ENCODE results near the gene CCDC184.
"Not testable (repeated sequence)": the region's sequence is repeated elsewhere in the genome, so short reads cannot be mapped to it uniquely, and the experiment has no call there.

CCDC184 gene

DNA sequence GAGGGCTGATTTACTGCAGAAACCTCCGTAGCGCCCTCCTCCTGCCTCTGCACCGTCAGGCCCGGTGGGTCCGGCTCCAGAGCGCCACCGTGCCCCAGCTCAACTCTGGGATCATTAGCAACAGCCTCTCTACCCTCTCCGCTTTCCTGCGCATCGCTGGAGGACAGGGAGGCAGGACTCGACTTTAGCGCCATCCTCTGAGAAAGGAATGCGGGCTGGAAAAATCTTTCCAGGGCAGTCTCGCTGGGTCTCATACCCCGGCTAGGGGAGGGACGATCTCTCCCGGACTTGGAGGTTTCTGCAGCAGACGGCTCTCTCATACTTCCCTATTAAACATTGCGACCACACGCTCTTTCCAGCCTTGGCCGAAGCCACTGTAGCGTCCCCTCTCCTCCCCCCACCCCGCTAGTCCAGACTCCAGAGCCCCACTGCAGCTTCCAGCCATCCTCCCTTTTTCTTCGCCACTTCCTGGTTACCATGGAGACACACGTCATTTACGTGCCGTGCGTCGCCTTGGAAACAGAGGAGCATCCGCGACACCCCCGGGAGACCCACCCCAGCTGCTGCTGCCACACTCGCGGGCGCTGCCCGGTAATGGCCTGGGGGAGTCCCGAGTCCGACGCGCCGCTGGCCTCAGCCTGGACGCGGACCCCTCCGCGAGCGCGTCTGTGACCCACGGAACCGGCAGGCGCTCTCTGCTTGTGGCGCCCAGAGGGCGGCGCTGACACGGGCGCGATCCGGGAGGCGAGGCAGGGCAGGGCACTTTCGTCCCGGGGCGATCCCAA is at the start of gene CCDC184:
CCDC184 (plus strand) TSS at position 554 of the 785 bp plus-strand sequence. CDS start 479 bp downstream, outside the sequence.
- DNase-seq: no peak

DNA sequence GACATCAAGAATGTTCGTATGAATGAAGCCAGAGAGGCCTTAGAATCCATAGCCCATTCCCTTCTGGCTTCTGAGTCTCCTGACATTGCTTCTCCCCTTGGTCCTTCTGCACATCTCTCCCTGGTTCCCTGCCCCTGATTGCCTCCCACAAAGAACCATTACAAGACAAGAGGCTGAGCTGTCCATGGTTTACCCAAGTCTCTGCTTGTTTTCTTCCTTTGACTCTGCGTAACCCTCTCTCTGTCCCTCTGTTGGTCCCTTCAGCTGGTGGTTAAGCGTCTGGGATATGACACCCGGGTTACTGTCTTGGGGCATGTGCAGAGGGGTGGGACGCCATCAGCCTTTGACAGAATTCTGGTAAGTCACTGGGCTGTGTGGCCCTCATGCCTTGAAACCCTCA is 48.4 kb upstream of the CCDC184 start:
- no peak for DNase-seq

DNA sequence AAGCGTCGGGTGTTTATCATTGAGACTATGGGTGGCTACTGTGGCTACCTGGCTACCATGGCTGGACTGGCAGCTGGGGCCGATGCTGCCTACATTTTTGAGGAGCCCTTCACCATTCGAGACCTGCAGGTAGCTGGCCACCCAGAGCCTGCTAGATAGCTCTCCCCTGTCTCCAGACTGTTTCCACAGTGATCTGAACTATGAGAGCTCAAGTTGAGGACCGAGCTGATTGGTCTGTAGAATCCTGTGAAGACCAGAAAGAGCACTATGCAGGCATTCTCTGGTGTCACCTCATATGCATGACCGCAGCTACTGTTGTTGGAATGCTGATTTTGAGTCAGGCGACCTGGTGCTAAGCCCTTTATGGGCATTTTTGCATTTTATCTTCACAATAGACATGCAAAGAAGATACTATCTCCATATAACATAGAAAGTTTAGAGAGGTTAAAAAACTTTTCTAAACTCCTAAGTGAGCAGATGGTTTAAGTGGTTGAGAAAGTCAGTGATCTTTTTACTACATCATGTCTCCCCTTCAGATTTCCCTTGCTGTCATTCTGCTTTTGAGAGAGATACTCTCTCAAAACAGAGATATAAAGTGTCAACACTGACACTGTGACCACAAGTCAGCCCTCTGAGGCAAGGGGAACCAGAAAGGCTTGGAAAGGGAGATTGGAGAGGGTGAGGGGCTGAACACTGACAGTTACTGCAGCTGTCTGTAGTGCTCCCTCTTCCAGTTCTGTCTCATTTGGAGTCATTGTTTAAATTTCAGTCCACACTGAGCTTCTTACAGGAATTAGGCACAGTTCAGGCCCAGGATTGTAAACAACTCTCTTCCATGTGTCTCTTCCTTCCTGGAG is 40.4 kb upstream of the CCDC184 start:
- no peak for DNase-seq

DNA sequence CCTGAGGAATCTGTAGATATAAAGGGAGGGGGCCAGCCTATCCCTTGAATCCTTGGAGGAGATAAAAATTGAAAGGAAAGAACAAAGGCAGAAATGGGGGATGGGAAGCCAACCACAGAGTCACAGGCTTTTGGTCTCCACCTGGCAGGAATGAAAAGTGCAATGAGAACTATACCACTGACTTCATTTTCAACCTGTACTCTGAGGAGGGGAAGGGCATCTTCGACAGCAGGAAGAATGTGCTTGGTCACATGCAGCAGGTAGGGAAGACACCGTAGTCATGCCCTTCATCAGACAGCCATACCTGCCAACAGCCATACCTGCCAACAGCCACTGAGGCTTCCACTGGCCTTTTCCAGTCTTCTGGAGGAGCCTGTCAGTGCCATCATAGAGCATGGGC is 39.5 kb upstream of the CCDC184 start:
- DNase-seq: no peak

DNA sequence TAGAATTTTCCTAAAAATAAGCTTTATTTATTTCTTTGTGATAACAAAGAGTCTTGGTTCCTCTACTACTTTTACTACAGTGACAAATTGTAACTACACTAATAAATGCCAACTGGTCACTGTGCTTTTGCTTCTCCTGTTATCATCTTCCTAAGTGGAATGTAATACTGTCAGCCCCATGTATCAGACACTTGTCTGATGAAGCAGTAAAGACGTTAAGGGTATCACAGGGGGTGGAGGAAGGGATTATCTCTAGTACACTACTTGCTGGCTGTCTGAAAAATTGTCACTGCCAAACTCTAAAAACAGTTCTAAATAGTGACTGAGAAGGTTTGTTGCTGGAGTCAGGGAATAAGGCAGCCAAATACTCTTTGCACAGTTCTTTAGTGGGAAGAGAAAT is 37.5 kb upstream of the CCDC184 start:
- DNase-seq: no peak

DNA sequence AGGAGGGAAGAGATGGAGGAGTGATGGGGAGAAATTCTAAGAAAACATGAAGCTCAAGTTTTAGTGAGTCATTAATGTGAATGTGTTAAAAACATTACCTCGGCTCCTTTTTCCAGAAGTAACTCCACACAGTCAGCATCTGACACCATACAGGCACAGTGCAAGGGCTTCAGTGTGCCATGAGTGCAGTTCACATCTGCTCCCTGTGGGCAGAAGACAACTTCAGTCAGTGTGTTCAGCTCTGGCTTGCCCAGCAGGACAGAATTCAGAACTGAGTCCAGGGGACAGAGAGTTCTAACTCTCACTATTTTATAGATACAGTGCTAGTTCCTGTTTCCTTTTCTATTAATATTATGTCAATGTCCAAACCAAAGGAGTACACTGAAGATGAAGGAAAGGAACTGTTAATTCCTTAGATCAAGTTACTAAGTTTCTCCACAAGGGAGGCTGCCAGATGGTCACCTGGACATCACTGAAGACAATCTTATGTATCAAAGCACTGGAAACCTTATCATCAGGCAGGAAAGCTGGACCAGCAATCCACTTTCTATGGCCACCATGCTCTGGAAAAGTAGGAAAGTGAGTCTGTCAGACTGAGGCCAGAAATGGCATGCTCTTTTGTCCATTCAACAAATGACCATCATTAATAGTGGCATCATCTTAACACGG is 32.2 kb upstream of the CCDC184 start:
- no peak for DNase-seq

DNA sequence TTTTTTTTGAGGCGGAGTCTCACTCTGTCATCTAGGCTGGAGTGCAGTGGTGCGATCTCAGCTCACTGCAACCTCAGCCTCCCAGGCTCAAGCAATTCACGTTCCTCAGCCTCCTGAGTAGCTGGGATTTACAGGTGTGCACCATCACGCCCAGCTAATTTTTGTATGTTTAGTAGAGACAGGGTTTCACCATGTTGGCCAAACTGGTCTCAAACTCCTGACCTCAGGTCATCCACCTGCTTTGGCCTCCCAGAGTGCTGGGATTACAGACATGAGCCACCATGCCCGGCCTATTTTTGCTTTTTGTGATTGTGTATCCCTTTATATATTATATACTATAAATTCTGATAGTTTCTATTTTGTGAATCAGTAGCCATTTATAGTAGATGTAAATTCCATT is 27.7 kb upstream of the CCDC184 start:
- DNase-seq: not testable (repeated sequence)

DNA sequence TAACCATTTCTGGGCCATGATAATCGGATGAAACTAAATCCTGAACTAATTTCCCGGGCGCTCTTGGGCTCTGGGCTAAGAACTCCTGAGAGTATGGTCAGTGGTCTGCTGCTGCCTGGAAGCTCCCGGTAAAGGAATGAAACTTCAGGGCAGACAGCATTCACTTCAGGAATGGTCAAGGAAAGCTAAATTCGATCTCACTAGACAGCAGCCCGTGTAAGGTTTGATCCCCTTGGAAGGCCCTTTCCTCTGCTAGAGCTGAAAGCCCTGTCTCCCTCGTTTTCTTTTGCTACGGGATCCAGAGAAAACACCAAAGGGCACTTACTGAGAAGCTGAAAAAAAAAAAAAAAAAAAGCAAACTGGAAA is 26.8 kb upstream of the CCDC184 start:
- no peak for DNase-seq

DNA sequence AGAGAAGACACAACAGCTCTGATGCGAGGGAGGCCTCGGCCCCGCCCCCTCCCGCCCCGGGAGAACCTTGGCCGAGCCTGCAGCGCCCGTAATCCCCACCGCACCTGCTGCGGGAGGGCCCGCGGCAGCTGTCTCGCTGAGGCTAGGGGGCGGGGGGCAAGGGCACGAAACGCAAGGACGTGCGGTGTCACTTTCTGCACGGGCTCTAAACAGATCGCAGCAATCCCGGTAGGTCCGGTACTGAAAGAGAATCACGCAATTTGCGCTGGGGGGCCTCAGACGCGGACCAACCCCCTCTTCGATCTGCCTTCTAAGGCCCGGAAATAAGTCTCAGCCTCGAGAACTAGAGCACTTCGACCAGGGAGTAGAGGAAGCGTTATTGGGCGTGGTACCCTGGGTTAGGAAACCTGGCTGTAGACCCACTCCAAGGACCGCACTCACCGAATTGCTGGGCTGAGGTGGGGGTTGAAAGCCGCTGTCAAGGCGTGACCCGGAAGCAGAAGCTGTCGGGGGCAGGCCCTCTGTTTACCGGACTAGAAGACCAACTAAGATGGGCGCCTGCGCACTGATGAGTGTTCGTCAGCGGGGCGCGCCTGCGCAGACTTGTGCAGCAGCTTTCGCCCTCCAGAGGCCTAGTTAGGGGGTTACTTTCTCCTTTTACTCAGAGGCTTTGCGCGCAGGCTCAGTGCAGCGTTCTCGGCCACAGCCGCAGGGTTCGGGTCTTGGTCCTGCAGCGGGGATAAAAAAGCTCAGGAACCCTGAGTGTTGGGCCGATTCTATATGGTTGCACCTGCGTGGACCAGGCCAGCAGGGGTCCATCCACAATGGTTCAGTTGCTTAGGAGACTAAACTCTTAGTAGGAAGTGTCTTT is 26.2 kb upstream of the CCDC184 start, which contains the start of gene ASB8:
ASB8 (minus strand) TSS at position 498 of the 871 bp plus-strand sequence. CDS start 4,019 bp downstream, outside the sequence.
- peak; percentile 95 for DNase-seq

DNA sequence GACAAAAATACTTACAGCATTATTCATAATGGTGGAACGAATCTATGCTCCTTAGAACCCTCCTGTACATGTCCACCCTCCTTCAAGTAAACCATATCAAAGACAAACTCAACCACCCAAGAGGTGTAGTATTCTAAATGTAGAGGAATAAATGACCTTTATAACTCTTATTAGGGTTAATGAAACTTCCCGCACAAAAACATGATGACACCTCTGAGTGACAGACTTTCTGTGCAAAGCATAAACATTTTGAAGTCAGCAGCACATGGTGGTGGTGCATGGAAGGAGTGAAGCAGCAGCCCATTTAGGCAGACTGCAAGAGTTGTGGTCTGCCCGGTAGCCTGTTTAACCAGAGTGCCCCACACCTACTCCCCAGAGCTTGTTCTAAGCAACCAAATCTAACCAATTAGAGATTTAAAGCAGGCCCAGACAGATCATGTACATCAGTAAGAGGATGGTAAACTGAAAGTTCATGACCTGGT is 25.5 kb upstream of the CCDC184 start:
- DNase-seq: no peak

DNA sequence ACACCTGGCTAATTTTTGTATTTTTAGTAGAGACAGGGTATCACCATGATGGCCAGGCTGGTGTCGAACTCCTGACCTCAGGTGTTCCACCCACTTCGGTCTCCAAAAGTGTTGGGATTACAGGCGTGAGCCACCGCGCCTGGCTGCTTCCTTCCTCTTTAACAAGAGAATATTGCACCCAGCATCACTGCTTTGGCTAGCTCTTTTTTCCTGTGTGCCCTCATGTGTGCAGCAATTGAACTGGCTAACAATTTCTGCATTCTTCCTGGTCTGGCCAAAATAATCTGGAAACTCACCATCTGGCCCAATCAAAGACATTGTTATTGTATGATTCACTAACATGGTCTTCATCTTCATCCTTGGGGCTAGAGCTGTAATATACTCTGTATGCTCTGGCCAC is 23.4 kb upstream of the CCDC184 start:
- peak; percentile 53 for DNase-seq

DNA sequence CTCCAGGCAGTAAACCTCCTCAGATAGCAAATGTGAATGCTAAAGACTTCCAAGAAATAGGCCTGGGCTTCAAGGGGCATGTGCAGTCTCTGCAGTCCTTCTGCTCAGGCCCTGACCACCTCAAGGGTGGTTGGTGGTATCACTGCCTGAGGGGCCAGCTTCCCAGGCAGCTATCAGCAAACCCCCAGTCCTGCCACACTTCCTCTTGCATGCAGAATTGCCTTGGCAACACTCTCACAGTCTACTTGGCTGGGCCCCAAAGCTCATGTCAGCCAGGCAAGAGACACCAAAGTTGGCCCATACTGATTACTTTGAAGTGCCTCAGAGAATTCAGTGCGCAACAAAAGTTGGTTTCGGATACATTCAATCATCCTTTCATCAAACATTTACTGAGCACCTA is 22.6 kb upstream of the CCDC184 start:
- peak; percentile 80 for DNase-seq

DNA sequence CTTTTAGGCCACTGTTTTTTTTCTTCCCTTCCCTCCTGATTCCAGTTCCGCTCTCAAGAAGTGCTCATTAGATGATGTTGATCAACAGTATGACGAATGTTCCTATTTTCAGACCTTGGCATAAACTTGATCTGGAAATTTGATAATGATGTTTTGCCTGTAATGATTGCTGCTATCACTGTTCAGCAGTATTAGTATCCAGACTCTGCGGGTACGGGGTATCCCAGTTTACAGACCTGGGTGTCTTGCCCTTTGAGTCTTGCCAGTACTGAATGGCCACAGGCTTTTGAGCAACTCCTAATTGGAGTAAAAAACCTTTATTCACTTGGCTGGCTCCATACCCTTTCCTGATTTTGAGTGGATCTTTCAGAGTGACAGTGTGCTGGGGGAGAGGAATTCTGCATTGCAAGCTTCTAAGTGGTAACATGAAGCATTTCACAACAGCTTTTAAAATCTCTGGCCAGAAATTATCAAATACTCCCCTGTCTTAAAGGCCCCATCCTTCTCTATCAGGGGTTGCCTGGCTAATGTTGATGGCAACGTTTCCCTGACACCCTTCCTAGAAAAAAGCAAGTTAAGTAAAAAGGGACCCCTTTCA is 20.2 kb upstream of the CCDC184 start:
- DNase-seq: no peak

DNA sequence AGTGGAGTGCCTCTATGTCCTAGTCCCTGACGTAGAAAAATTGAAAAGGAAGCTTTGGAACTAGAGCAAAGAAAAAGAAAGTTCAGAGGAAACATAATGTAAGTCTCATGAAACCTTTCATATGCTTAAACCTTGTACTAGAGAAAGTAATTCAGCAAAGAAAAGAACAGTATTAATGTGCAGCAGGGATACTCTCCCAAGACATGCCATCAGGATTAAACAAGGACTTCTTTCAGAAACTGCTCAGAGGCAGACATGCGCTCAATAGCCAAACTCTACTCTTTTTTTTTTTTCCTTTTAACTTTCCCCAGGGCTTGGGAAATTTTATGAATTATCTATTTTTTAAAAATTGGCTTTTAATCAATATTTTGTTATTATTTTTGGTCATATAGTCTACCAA is 19.0 kb upstream of the CCDC184 start:
- DNase-seq: no peak

DNA sequence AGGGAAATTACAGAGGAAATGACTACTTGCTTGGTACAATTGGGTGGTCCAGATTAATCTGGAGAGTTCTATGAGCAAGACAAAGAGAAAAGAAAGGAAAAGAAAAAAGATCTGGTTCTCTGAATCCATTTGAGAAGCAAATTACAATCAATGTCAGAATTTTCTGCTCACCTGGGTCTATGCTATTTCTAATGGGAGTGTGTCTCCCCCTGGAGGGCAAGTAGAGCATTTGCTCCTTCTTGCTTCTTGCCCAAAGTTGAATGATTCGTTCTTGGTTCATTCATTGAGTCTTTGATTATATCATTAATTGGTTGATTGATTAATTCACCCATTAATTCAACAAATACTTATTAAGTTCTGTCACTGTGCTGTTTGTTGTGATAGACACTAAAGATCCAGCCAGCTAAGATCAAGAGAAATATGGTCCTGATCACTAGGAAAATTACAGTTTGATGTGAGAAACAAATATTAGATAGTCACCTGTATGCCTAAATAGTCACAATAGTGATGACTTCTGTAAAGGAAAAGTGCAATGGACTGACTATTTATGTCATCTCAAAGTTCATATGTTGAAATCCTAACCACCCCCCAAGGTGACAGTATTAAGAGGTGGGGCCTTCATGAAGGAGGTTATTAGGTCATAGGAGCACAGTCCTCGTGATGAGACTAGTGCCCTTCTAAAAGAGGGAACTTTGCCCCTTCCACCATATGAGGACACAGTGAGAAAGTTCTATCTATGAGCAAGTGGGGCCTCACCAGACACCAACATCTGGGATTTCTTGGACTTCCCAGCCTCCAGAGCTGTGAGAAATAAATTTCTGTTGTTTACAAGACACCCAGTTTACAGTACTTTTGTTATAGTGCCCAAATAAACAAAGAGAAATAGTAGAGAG is 18.1 kb upstream of the CCDC184 start:
- DNase-seq: peak; percentile 26

DNA sequence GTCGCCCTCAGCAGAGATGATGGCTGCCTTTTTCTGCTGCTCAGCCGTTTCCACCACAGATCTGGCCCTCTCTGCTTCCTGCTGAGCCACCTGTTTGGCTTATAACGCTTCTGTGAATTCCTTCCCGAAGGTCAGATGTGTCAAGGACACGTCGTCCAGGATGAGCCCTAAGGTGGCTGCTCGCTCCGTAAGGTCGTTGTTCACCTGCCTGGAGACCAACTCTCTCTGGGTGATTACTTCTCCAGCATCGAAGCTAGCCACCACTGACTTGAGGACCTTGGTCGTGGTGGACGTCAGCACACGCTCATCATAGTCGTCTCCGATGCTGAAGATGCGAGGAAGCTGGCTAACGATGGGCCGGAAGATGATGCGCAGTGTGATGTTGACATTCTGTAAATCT is 14.4 kb upstream of the CCDC184 start:
- DNase-seq: no peak

DNA sequence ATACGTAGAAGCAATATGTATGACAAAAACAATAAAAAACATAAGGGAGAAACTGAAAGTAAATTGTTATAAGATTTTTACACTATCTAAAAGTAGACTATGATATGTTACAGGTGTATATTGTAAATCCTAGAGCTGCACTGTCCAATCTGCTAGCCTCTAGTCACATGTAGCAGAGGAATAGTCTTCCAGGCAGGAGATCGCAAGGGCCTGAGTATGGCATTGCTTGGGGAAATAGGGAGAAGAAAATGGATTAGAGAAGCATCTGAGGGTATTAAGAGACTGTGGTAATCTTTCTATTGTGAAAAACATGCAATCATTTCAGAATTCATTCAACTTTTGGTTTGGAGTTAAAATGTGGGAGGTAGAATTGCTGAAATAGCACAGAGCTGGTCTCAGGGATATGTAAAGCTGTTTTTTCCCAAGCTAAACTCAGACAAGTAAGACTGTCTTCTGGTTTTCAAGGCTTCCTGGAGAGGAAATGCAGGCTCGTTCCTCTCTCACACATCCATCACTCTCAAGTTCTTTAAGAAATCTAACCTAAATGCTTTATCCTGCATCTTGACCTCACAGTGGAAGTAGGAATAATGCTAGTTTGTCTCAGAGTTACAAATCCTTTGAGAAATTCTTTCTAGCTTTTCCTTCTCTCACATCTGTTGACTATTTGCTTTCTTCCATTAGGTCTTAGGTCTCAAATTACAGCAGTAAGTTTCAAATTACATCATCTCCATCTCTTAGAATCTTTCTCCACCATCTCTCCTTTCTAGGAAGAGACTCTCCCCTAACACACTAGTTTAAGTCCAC is 7.6 kb upstream of the CCDC184 start:
- DNase-seq: no peak

DNA sequence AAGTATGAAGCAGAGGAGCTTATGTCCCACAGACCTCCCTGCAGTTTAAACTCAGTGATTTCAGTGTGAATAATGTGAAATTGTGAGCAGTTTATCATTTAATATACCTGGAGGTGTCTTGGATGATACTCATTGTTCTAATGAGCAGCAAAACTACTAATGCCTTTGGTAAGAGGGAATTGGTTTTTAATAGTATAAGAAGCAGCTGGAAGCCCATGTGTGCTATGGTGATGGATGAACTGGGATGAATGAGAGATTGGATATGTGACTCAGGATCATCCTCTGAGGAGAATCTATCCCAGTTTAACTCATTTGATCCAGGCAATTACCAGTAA is 7.1 kb upstream of the CCDC184 start:
- DNase-seq: no peak

DNA sequence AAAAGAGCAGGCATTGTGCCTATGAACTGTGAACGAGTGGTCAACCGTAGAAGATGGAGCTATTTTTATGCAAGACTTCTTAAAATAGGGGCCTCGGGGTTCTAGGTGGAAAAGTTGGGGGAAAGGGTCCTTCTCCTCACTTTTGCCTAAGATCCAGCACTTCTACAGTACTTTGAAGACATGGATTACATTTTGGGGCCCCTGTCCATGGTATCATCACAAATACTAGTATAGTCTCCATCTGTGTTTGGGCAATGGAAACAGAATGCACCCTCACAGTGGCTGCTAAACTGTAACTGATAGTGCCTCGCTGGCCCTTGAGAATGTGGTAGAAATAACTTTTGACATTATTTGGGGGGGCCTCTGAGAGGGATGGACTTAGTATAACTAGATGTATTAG is 5.5 kb upstream of the CCDC184 start:
- DNase-seq: no peak

DNA sequence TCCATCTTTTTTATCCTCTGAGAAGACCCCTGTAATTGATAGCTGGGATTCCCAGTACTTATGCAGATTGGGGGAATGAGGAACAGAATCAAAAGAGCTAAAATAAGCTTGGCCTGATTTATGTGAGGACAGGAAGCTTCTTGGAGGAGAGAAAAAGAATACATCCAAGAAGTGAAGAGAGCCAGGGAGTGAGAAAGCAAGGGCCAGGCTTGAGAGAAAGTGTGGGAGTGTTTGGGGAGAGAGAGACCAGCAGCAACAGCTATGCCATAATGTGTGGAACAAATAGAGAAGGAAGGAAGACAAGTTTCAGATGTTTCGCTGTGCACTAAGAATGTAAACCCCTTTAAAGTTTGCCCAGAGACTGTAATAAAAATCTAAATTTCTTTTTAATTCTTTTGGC is 4.0 kb upstream of the CCDC184 start:
- no peak for DNase-seq

Measured in GF-D8 (cell line).